Liver (tissue), 9 donors: ENCODE results near the gene LSM11. TPM values are rescaled to one million over a fixed set of nuclear protein-coding genes. Genes with fewer than 3 reads are reported as not detected.

Experiments used
- DNase-seq: peaks from one replicate; pipeline ENCODE4 v3.0.0-alpha.2; 2017; ENCODE audit warnings: low spot score
- H3K27ac ChIP-seq, 2 donors: one replicate each; pipeline ENCODE4 v1.7.0; 2013; ENCODE audit warnings: inconsistent platforms in 2 of 2, low read length in 2 of 2, control low read depth in 1 of 2, low read depth in 1 of 2, mild to moderate bottlenecking in 1 of 2
- H3K27me3 ChIP-seq, 4 donors: one replicate each; pipeline versions ENCODE4 v1.6.1 to v1.7.0; 2013; ENCODE audit warnings: low read length in 3 of 4, inconsistent platforms in 1 of 4, mild to moderate bottlenecking in 1 of 4, moderate library complexity in 1 of 4; ENCODE audit not compliant: control insufficient read depth in 4 of 4, insufficient read depth in 4 of 4
- H3K36me3 ChIP-seq, 4 donors: one replicate each; pipeline versions ENCODE4 v1.6.1 to v1.7.0; 2013; ENCODE audit warnings: low read length in 3 of 4, mild to moderate bottlenecking in 3 of 4, low read depth in 1 of 4, moderate library complexity in 1 of 4; ENCODE audit not compliant: control insufficient read depth in 4 of 4, insufficient read depth in 3 of 4
- H3K4me1 ChIP-seq, 4 donors: one replicate each; pipeline versions ENCODE4 v1.6.1 to v1.7.0; 2013; ENCODE audit warnings: low read length in 3 of 4, mild to moderate bottlenecking in 3 of 4, moderate library complexity in 1 of 4; ENCODE audit not compliant: control insufficient read depth in 4 of 4, insufficient read depth in 4 of 4
- H3K4me3 ChIP-seq, 3 donors: one replicate each; pipeline versions ENCODE4 v1.6.1 to v1.7.0; 2013; ENCODE audit warnings: low read length in 3 of 3, control low read depth in 1 of 3, low read depth in 1 of 3, mild to moderate bottlenecking in 1 of 3
- H3K9ac ChIP-seq, 2 donors: one replicate each; pipeline ENCODE4 v1.7.0; 2013; ENCODE audit warnings: low read length in 2 of 2, mild to moderate bottlenecking in 2 of 2, moderate library complexity in 2 of 2, control low read depth in 1 of 2, low read depth in 1 of 2
- H3K9me3 ChIP-seq, 4 donors: one replicate each; pipeline versions ENCODE4 v1.6.1 to v1.7.0; 2013; ENCODE audit warnings: low read length in 3 of 4; ENCODE audit not compliant: control insufficient read depth in 4 of 4
- ATF3 ChIP-seq: IDR thresholded peaks from 2 replicates; pipeline ENCODE4 v1.6.1; 2016; ENCODE audit warnings: antibody characterized with exemption
- EGR1 ChIP-seq, 2 donors: IDR thresholded peaks; 2 replicates each; pipeline ENCODE4 v1.6.1; 2016 to 2018; ENCODE audit warnings: antibody characterized with exemption in 2 of 2, low read depth in 2 of 2
- FOXA1 ChIP-seq: IDR thresholded peaks from 2 replicates; pipeline ENCODE4 v1.6.1; 2016; ENCODE audit warnings: antibody characterized with exemption
- FOXA2 ChIP-seq: IDR thresholded peaks from 2 replicates; pipeline ENCODE4 v1.6.1; 2016; ENCODE audit warnings: antibody characterized with exemption
- HNF4A ChIP-seq, 2 donors: conservative IDR thresholded peaks; 2 replicates each; pipeline ENCODE4 v1.6.1; 2016; ENCODE audit warnings: antibody characterized with exemption in 2 of 2, mild to moderate bottlenecking in 2 of 2
- HNF4G ChIP-seq: IDR thresholded peaks from 2 replicates; pipeline ENCODE4 v1.6.1; 2016; ENCODE audit warnings: antibody characterized with exemption
- JUND ChIP-seq, 2 donors: IDR thresholded peaks; 2 replicates each; pipeline ENCODE4 v1.6.1; 2016; ENCODE audit warnings: antibody characterized with exemption in 2 of 2
- NR2F2 ChIP-seq: IDR thresholded peaks from 2 replicates; pipeline ENCODE4 v1.6.1; 2016; ENCODE audit warnings: antibody characterized with exemption
- RAD21 ChIP-seq, 2 donors: IDR thresholded peaks; 2 replicates each; pipeline ENCODE4 v1.6.1; 2016; ENCODE audit warnings: antibody characterized with exemption in 2 of 2, mild to moderate bottlenecking in 2 of 2
- REST ChIP-seq: IDR thresholded peaks from 2 replicates; pipeline ENCODE4 v1.6.1; 2016; ENCODE audit warnings: antibody characterized with exemption, mild to moderate bottlenecking
- RXRA ChIP-seq, 2 donors: IDR thresholded peaks; 2 replicates each; pipeline ENCODE4 v1.6.1; 2017 to 2018; ENCODE audit warnings: antibody characterized with exemption in 2 of 2, mild to moderate bottlenecking in 1 of 2
- SP1 ChIP-seq: IDR thresholded peaks from 2 replicates; pipeline ENCODE4 v1.6.1; 2018; ENCODE audit warnings: antibody characterized with exemption, mild to moderate bottlenecking
- TAF1 ChIP-seq: conservative IDR thresholded peaks from 2 replicates; pipeline ENCODE4 v1.6.1; 2016; ENCODE audit warnings: antibody characterized with exemption, mild to moderate bottlenecking
- YY1 ChIP-seq: IDR thresholded peaks from 2 replicates; pipeline ENCODE4 v1.6.1; 2016; ENCODE audit warnings: antibody characterized with exemption, mild to moderate bottlenecking
- WGBS: extraction: QIAGEN DNeasy Blood & Tissue Kit; methylation state at CpG from one replicate; pipeline ENCODE4 v1.1.7; 2013; 5-methylcytosine and 5-hydroxymethylcytosine counted together
- polyA plus RNA-seq, 2 donors: library from polyadenylated mRNA; stranded (reverse) in 1 of 2; unstranded in 1 of 2; fragments of 200-250 nt in 1 of 2; fragments of >200 nt in 1 of 2; fragmentation: Nextera tagmentation in 1 of 2; extraction: Ambion mirVana in 1 of 2; gene quantifications; one replicate each; pipeline versions ENCODE4 v1.2.1 to v1.2.3, GENCODE V29; 2013 to 2015
- total RNA-seq, 2 donors: library from RNA; depleted of rRNA; stranded (reverse); fragments of >200 nt; gene quantifications; one replicate each; pipeline ENCODE4 v1.2.3, GENCODE V29; 2014
- TF ChIP-seq, protein P1 (sequence below): IDR thresholded peaks from 2 replicates; pipeline ENCODE4 v1.6.1; 2016; ENCODE audit warnings: antibody characterized with exemption
- TF ChIP-seq, protein P2 (sequence below): fragments of 150-350 bp; IDR thresholded peaks from 2 replicates; pipeline ENCODE4 v1.5.1; 2017; ENCODE audit warnings: improper control_type of control experiment, low read depth, low read length; ENCODE audit not compliant: missing input control
- donor health status: healthy.
- donor health status: healthy.
- donor health status: healthy.
- donor health status: healthy.
- donor health status: healthy.

LSM11 gene
- total and polyA plus RNA-seq, 4 donors, result 0.42 to 4.0 (median 1.2) TPM

DNA sequence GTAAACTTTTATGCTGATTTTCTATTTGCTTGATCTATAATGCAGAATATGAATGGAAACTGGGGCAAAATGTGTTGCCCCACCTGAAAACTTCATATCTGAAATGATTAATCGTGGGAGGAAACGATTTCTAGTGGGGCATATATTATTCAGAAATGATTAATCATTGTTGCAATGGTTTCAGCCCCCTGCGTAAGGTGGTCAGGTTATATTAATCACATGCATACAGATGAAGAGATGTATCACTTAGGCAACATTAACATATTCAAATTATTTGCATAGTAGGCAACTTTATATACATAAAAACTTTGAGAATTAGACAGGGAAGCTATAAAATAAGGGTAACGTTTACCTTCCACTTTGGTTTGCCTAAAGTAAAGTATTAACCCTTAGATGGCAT lies 49.8 kb downstream of the LSM11 start:
- Histone ChIP-seq H3K9ac (no peak overlapping the region), H3K27me3 (no peaks in the 10 kb centered on the region), H3K4me3 (no peak overlapping the region), H3K4me1 (no peaks in the 10 kb centered on the region), H3K36me3 (peaks cover 2 to 49% (median 26%) of the 10 kb centered on the region in 4 donors), H3K27ac (no peak overlapping the region), H3K9me3 (no peaks in the 10 kb centered on the region)
- 83% methylated on average over 4 of the region's 4 CpGs for WGBS
- DNase-seq, result no peak
- TF ChIP-seq RXRA (IDR thresholded peaks at IDR 0.05) (no peak), TAF1 (no peak), NR2F2 (no peak), RAD21 (IDR thresholded peaks at IDR 0.05) (no peak)
- TF ChIP-seq, protein P1, sequence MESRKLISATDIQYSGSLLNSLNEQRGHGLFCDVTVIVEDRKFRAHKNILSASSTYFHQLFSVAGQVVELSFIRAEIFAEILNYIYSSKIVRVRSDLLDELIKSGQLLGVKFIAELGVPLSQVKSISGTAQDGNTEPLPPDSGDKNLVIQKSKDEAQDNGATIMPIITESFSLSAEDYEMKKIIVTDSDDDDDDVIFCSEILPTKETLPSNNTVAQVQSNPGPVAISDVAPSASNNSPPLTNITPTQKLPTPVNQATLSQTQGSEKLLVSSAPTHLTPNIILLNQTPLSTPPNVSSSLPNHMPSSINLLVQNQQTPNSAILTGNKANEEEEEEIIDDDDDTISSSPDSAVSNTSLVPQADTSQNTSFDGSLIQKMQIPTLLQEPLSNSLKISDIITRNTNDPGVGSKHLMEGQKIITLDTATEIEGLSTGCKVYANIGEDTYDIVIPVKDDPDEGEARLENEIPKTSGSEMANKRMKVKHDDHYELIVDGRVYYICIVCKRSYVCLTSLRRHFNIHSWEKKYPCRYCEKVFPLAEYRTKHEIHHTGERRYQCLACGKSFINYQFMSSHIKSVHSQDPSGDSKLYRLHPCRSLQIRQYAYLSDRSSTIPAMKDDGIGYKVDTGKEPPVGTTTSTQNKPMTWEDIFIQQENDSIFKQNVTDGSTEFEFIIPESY, result no peak

DNA sequence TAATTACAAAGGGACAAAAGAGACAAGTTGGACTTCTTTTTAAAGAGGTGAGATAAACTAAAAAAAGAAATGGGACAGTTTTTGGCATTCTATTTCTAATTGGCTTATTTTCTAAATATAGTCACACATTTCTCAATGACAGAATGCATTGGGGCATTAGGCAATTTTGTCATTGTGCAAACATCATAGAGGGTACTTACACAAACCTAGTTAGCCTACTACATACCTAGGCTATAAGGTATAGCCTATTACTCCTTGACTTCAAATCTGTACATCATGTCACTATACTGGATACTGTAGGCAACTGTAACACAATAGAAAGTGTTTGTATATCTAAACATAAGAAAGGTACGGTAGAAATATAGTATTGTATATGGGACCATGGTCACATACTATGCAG lies 56.1 kb downstream of the LSM11 start:
- no peak overlapping the region for H3K4me3 ChIP-seq
- peaks cover 0 to 16% (median 4%) of the 10 kb centered on the region in 4 donors for H3K36me3 ChIP-seq
- TF ChIP-seq, protein P2, sequence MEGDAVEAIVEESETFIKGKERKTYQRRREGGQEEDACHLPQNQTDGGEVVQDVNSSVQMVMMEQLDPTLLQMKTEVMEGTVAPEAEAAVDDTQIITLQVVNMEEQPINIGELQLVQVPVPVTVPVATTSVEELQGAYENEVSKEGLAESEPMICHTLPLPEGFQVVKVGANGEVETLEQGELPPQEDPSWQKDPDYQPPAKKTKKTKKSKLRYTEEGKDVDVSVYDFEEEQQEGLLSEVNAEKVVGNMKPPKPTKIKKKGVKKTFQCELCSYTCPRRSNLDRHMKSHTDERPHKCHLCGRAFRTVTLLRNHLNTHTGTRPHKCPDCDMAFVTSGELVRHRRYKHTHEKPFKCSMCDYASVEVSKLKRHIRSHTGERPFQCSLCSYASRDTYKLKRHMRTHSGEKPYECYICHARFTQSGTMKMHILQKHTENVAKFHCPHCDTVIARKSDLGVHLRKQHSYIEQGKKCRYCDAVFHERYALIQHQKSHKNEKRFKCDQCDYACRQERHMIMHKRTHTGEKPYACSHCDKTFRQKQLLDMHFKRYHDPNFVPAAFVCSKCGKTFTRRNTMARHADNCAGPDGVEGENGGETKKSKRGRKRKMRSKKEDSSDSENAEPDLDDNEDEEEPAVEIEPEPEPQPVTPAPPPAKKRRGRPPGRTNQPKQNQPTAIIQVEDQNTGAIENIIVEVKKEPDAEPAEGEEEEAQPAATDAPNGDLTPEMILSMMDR, result no peak
- no peak for TF ChIP-seq RXRA (IDR thresholded peaks at IDR 0.05)
- no peak for TF ChIP-seq HNF4A (conservative IDR thresholded peaks at IDR 0.05)
- TF ChIP-seq, protein P1, result no peak
- TF ChIP-seq NR2F2, result no peak
- TF ChIP-seq JUND (IDR thresholded peaks at IDR 0.05), result no peak
- no peak for TF ChIP-seq FOXA1
- no peak for TF ChIP-seq REST
- no peak for TF ChIP-seq EGR1 (IDR thresholded peaks at IDR 0.05; ENCODE audit: low read depth in 2 of 2)
- TF ChIP-seq ATF3, result no peak
- TF ChIP-seq TAF1, result no peak
- TF ChIP-seq RAD21 (IDR thresholded peaks at IDR 0.05), result no peak
- no peak for TF ChIP-seq SP1
- no peak for TF ChIP-seq HNF4G
- TF ChIP-seq FOXA2, result no peak
- TF ChIP-seq YY1, result no peak
- H3K27me3 ChIP-seq, result no peaks in the 10 kb centered on the region
- DNase-seq, result no peak
- no peak overlapping the region for H3K9ac ChIP-seq
- peaks cover 3 to 12% (median 8%) of the 10 kb centered on the region in 4 donors for H3K4me1 ChIP-seq
- H3K27ac ChIP-seq, result no peak overlapping the region
- H3K9me3 ChIP-seq, result no peaks in the 10 kb centered on the region
- WGBS, result 93% methylated on average over 1 of the region's 1 CpG
